ENCODE data around the gene SMPD3. TPM values are rescaled to one million over a fixed set of nuclear protein-coding genes. Genes with fewer than 3 reads are reported as not detected.

The SMPD3 gene
- total RNA-seq, 1 experiment from 2014 or later, result 0.89 TPM

- no peaks in the 10 kb centered on the region for H3K9me3 ChIP-seq (ENCODE audit: control insufficient read depth in 1 of 2, insufficient read depth in 1 of 2, low read depth in 1 of 2, low read length in 2 of 2)
- no peak overlapping the region for H2AFZ ChIP-seq (ENCODE audit: low read depth, low read length, poor library complexity, severe bottlenecking)
- no peak overlapping the region for H3K4me3 ChIP-seq (replicated peaks in 1 of 2; ENCODE audit: low read depth in 1 of 2, low read length in 2 of 2)
- CTCF ChIA-PET, result no interaction called here
- DNase-seq (ENCODE audit: low read depth, low spot score) (no peak), ATAC-seq (no peak)
- H3K4me2 ChIP-seq (ENCODE audit: low read length), result no peak overlapping the region
- H3K4me1 ChIP-seq (ENCODE audit: control insufficient read depth in 1 of 2, insufficient read depth in 2 of 2, low read length in 2 of 2), result peaks cover 0 to 1% of the 10 kb centered on the region in 2 experiments; a peak in 1 of 4 replicates
- no peak overlapping the region for H3K9ac ChIP-seq (ENCODE audit: low read length)
- no TSS peak for BruUV-seq (replicated peaks)
- H3K79me2 ChIP-seq (ENCODE audit: insufficient read depth, low read length), result no peaks in the 10 kb centered on the region
- intact Hi-C loops (cut with micrococcal nuclease), result no loop called here
- no peak overlapping the region for H3K27ac ChIP-seq (ENCODE audit: low read depth, low read length)
- H3K36me3 ChIP-seq (ENCODE audit: control insufficient read depth in 1 of 2, insufficient read depth in 2 of 2, low read length in 2 of 2), result no peaks in the 10 kb centered on the region
- TF ChIP-seq CEBPB (IDR thresholded peaks at IDR 0.05; ENCODE audit: low read depth) (no peak), POLR2AphosphoS5 (IDR thresholded peaks at IDR 0.05; ENCODE audit: low read depth, low read length) (no peak), CTCF (IDR thresholded peaks at IDR 0.05 in 2 of 3, conservative IDR thresholded peaks at IDR 0.05 in 1 of 3; ENCODE audit: borderline replicate concordance in 1 of 3, insufficient read depth in 1 of 3, low read depth in 2 of 3, low read length in 2 of 3) (no peak), ELF1 (IDR thresholded peaks at IDR 0.05; ENCODE audit: borderline replicate concordance, low read depth) (no peak), EZH2 (IDR thresholded peaks at IDR 0.05) (no peak), SIN3A (IDR thresholded peaks at IDR 0.05; ENCODE audit: low read depth) (no peak), YY1 (IDR thresholded peaks at IDR 0.05; ENCODE audit: extremely low read depth, insufficient replicate concordance, low read depth, low read length) (no peak), ZNF274 (IDR thresholded peaks at IDR 0.05; ENCODE audit: low read depth, low read length) (no peak), ATF3 (IDR thresholded peaks at IDR 0.05) (no peak), SRF (IDR thresholded peaks at IDR 0.05; ENCODE audit: low read depth) (no peak)
- POLR2A ChIA-PET, result no interaction called here
- RAD21 ChIA-PET (ENCODE audit: low non-redundant PET in 1 of 2, low total read pairs in 2 of 2, uncharacterized antibody in 2 of 2, unreplicated experiment in 2 of 2), result no interaction called here
- H3K9me2 ChIP-seq (ENCODE audit: insufficient read depth), result no peaks in the 10 kb centered on the region
- H4K20me1 ChIP-seq (ENCODE audit: insufficient read depth), result no peaks in the 10 kb centered on the region
- H3K27me3 ChIP-seq (ENCODE audit: insufficient read depth, low read length), result no peaks in the 10 kb centered on the region; the same call in 1 of the 2 replicates
Measured at GRCh38 chr16:68412061-68412460, 36.2 kb downstream of the SMPD3 start.

All from HCT116 (cell line).